HCT116 (cell line): ENCODE data around the gene LRIG1. TPM values are rescaled to one million over a fixed set of nuclear protein-coding genes. Genes with fewer than 3 reads are reported as not detected.

Experiments used
- ATAC-seq: fragments of 200-7000 bp; cut with Tn5 transposase; 2 replicates; pipeline ENCODE4 v1.9.1; 2020; ENCODE audit warnings: mild to moderate bottlenecking, moderate library complexity
- BruUV-seq: library from RNA; stranded (reverse); fragments of 400-500 nt; replicated peaks from 2 replicates; lab custom pipeline; 2021; lab: Mats Ljungman, UMichigan
- CTCF ChIA-PET: fragments of 300-600 bp; sonication (Branson Sonifier 250); formaldehyde crosslinking; loops from one replicate; lab custom pipeline; 2021; ENCODE audit warnings: antibody characterized with exemption; lab: Charles Lee
- POLR2A ChIA-PET: fragments of 300-600, 350-600 bp; sonication (Branson Sonifier 250); formaldehyde crosslinking; loops from one replicate; lab custom pipeline; 2021; ENCODE audit warnings: antibody characterized with exemption; lab: Charles Lee
- RAD21 ChIA-PET, 2 experiments: fragments of 300-600 bp; sonication (Branson Sonifier 250); formaldehyde crosslinking; loops; one replicate each; lab custom pipeline; 2023; ENCODE audit warnings: low total read pairs in 2 of 2; ENCODE audit not compliant: uncharacterized antibody in 2 of 2, unreplicated experiment in 2 of 2, low non-redundant PET in 1 of 2; lab: Charles Lee
- DNase-seq: peaks from one replicate; pipeline ENCODE4 v3.0.0-alpha.2; 2010; ENCODE audit warnings: low read depth, low spot score
- H2AFZ ChIP-seq: fragments of 200-600 bp; shearing (Covaris generic), sonication (generic); 2 replicates; pipeline ENCODE4 v1.6.1; 2017; ENCODE audit warnings: low read depth, mixed run types, mixed read lengths, antibody characterized with exemption, low read length; ENCODE audit not compliant: poor library complexity, severe bottlenecking
- H3K27ac ChIP-seq: 2 replicates; pipeline ENCODE4 v1.5.1; 2012; ENCODE audit warnings: low read depth, low read length
- H3K27me3 ChIP-seq: fragments of 200-600 bp; sonication (generic); 2 replicates; pipeline ENCODE4 v1.6.1; 2016; ENCODE audit warnings: mixed run types, low read length, mixed read lengths; ENCODE audit not compliant: insufficient read depth
- H3K36me3 ChIP-seq, 2 experiments: fragments of 200-500 bp in 1 of 2; fragments of 200-600 bp in 1 of 2; sonication (Bioruptor generic) in 1 of 2; sonication (generic) in 1 of 2; 2 replicates each; pipeline versions ENCODE4 v1.5.1 to v1.6.1; 2014 to 2016; ENCODE audit warnings: low read length in 2 of 2, inconsistent platforms in 1 of 2, mixed read lengths in 1 of 2, mixed run types in 1 of 2; ENCODE audit not compliant: insufficient read depth in 2 of 2, control insufficient read depth in 1 of 2
- H3K4me1 ChIP-seq, 2 experiments: fragments of 200-600 bp in 1 of 2; sonication (generic) in 1 of 2; 2 replicates each; pipeline versions ENCODE4 v1.5.1 to v1.6.1; 2012 to 2017; ENCODE audit warnings: low read length in 2 of 2, inconsistent platforms in 1 of 2, mild to moderate bottlenecking in 1 of 2, mixed read lengths in 1 of 2, mixed run types in 1 of 2, moderate library complexity in 1 of 2; ENCODE audit not compliant: insufficient read depth in 2 of 2, control insufficient read depth in 1 of 2
- H3K4me2 ChIP-seq: fragments of 200-600 bp; sonication (generic); 2 replicates; pipeline ENCODE4 v1.6.1; 2017; ENCODE audit warnings: mixed run types, low read length, mixed read lengths
- H3K4me3 ChIP-seq, 2 experiments: fragments of 200-600 bp in 1 of 2; sonication (generic) in 1 of 2; replicated peaks in 1 of 2; 2 replicates each; pipeline ENCODE4 v1.5.1; 2011 to 2016; ENCODE audit warnings: low read length in 2 of 2, control low read depth in 1 of 2, low read depth in 1 of 2, mild to moderate bottlenecking in 1 of 2, mixed read lengths in 1 of 2, mixed run types in 1 of 2
- H3K79me2 ChIP-seq: fragments of 200-600 bp; sonication (generic); 2 replicates; pipeline ENCODE4 v1.6.1; 2017; ENCODE audit warnings: mild to moderate bottlenecking, mixed run types, low read length, moderate library complexity, mixed read lengths; ENCODE audit not compliant: insufficient read depth
- H3K9ac ChIP-seq: fragments of 200-600 bp; sonication (generic); 2 replicates; pipeline ENCODE4 v1.6.1; 2016; ENCODE audit warnings: low read length, mixed read lengths
- H3K9me2 ChIP-seq: fragments of 200-600 bp; sonication (generic), shearing (Covaris generic); 2 replicates; pipeline ENCODE4 v1.6.1; 2017; ENCODE audit warnings: mixed run types, mild to moderate bottlenecking, moderate library complexity; ENCODE audit not compliant: insufficient read depth
- H3K9me3 ChIP-seq, 2 experiments: fragments of 200-500 bp in 1 of 2; fragments of 200-600 bp in 1 of 2; sonication (Bioruptor generic) in 1 of 2; sonication (generic) in 1 of 2; 2 replicates each; pipeline ENCODE4 v1.6.1; 2014 to 2017; ENCODE audit warnings: low read length in 2 of 2, mixed read lengths in 2 of 2, inconsistent platforms in 1 of 2, low read depth in 1 of 2, mild to moderate bottlenecking in 1 of 2, mixed run types in 1 of 2, moderate library complexity in 1 of 2; ENCODE audit not compliant: control insufficient read depth in 1 of 2, insufficient read depth in 1 of 2
- H4K20me1 ChIP-seq: fragments of 200-600 bp; sonication (generic), shearing (Covaris generic); 2 replicates; pipeline ENCODE4 v1.6.1; 2017; ENCODE audit warnings: mixed run types, mild to moderate bottlenecking, moderate library complexity; ENCODE audit not compliant: insufficient read depth
- ATF3 ChIP-seq: IDR thresholded peaks from 2 replicates; pipeline ENCODE4 v1.6.1; 2012
- CTCF ChIP-seq, 3 experiments: fragments of 200-600 bp in 1 of 3; sonication (generic) in 1 of 3; IDR thresholded peaks in 2 of 3; conservative IDR thresholded peaks in 1 of 3; 2 replicates each; pipeline ENCODE4 v1.5.1; 2012 to 2017; ENCODE audit warnings: low read depth in 2 of 3, low read length in 2 of 3, antibody characterized with exemption in 1 of 3, borderline replicate concordance in 1 of 3, control low read depth in 1 of 3, mild to moderate bottlenecking in 1 of 3, mixed read lengths in 1 of 3, mixed run types in 1 of 3, moderate library complexity in 1 of 3; ENCODE audit not compliant: insufficient read depth in 1 of 3
- EGR1 ChIP-seq: IDR thresholded peaks from 2 replicates; pipeline ENCODE4 v1.6.1; 2012; ENCODE audit warnings: low read depth
- EZH2 ChIP-seq: fragments of 200-600 bp; sonication (generic); IDR thresholded peaks from 2 replicates; pipeline ENCODE4 v1.6.1; 2017; ENCODE audit warnings: antibody characterized with exemption, mixed run types
- FOSL1 ChIP-seq: IDR thresholded peaks from 2 replicates; pipeline ENCODE4 v1.6.1; 2012; ENCODE audit warnings: low read depth
- MAX ChIP-seq: IDR thresholded peaks from 2 replicates; pipeline ENCODE4 v1.6.1; 2012
- POLR2AphosphoS5 ChIP-seq: IDR thresholded peaks from 2 replicates; pipeline ENCODE4 v1.6.1; 2011; ENCODE audit warnings: mild to moderate bottlenecking, low read depth, low read length, moderate library complexity
- REST ChIP-seq: IDR thresholded peaks from 2 replicates; pipeline ENCODE4 v1.6.1; 2012; ENCODE audit warnings: low read depth
- SIN3A ChIP-seq: IDR thresholded peaks from 2 replicates; pipeline ENCODE4 v1.6.1; 2012; ENCODE audit warnings: low read depth
- SRF ChIP-seq: IDR thresholded peaks from 2 replicates; pipeline ENCODE4 v1.6.1; 2012; ENCODE audit warnings: low read depth
- YY1 ChIP-seq: IDR thresholded peaks from 2 replicates; pipeline ENCODE4 v1.6.1; 2011; ENCODE audit warnings: low read length, low read depth, moderate library complexity, mild to moderate bottlenecking; ENCODE audit not compliant: insufficient replicate concordance; ENCODE audit errors: extremely low read depth
- ZBTB33 ChIP-seq: IDR thresholded peaks from 2 replicates; pipeline ENCODE4 v1.6.1; 2011; ENCODE audit warnings: mild to moderate bottlenecking, low read length, moderate library complexity; ENCODE audit not compliant: insufficient replicate concordance; ENCODE audit errors: extremely low read depth
- intact Hi-C: fragments of 100-400 bp; cut with micrococcal nuclease; formaldehyde crosslinking; loops from 2 replicates; pipeline ENCODE4 v1.10.0; 2022
- total RNA-seq: library from RNA; stranded (reverse); gene quantifications from one replicate; pipeline ENCODE4 v1.2.1, GENCODE V29; 2021; ENCODE audit not compliant: unreplicated experiment

The LRIG1 gene
- total RNA-seq, 1 experiment from 2014 or later, result 3.1 TPM

GRCh38 chr3:66434726-66435125 lies 66.1 kb downstream of the LRIG1 start:
- no peak overlapping the region for H3K4me3 ChIP-seq
- H3K27ac ChIP-seq, result no peak overlapping the region
- no peaks in the 10 kb centered on the region for H3K9me2 ChIP-seq
- no peaks in the 10 kb centered on the region for H3K36me3 ChIP-seq
- H3K4me1 ChIP-seq, result no peaks in the 10 kb centered on the region
- no TSS peak for BruUV-seq
- ChIA-PET CTCF (no interaction called here), POLR2A (no interaction called here), RAD21 (no interaction called here)
- DNase-seq, result no peak
- no peaks in the 10 kb centered on the region for H4K20me1 ChIP-seq
- no peak overlapping the region for H2AFZ ChIP-seq
- H3K9me3 ChIP-seq, result no peaks in the 10 kb centered on the region
- H3K9ac ChIP-seq, result no peak overlapping the region
- no peaks in the 10 kb centered on the region for H3K79me2 ChIP-seq
- ATAC-seq, result no peak
- H3K4me2 ChIP-seq, result no peak overlapping the region
- no peak for TF ChIP-seq EZH2
- TF ChIP-seq MAX, result no peak
- peaks cover 2% of the 10 kb centered on the region; the same call in 1 of the 2 replicates for H3K27me3 ChIP-seq
- intact Hi-C loops, result no loop called here

GRCh38 chr3:66433522-66433782 lies 67.4 kb downstream of the LRIG1 start:
- ATAC-seq (no peak), DNase-seq (no peak)
- H4K20me1 ChIP-seq, result no peaks in the 10 kb centered on the region
- intact Hi-C loops, result no loop called here
- no peak overlapping the region for H3K27ac ChIP-seq
- H3K9ac ChIP-seq, result no peak overlapping the region
- no peak overlapping the region for H2AFZ ChIP-seq
- H3K4me1 ChIP-seq, result no peaks in the 10 kb centered on the region
- H3K27me3 ChIP-seq, result peaks cover 2% of the 10 kb centered on the region; the same call in 1 of the 2 replicates
- BruUV-seq, result no TSS peak
- no peak overlapping the region for H3K4me2 ChIP-seq
- no peaks in the 10 kb centered on the region for H3K9me3 ChIP-seq
- no peaks in the 10 kb centered on the region for H3K9me2 ChIP-seq
- ChIA-PET POLR2A (no interaction called here), RAD21 (no interaction called here), CTCF (no interaction called here)
- no peak overlapping the region for H3K4me3 ChIP-seq
- no peaks in the 10 kb centered on the region for H3K79me2 ChIP-seq
- H3K36me3 ChIP-seq, result no peaks in the 10 kb centered on the region
- TF ChIP-seq ZBTB33 (no peak), EGR1 (no peak), CTCF (IDR thresholded peaks at IDR 0.05 in 2 of 3, conservative IDR thresholded peaks at IDR 0.05 in 1 of 3; ENCODE audit: borderline replicate concordance in 1 of 3, insufficient read depth in 1 of 3, low read depth in 2 of 3, low read length in 2 of 3) (no peak), POLR2AphosphoS5 (no peak), YY1 (no peak), FOSL1 (no peak), REST (no peak), SIN3A (no peak), ATF3 (no peak), MAX (no peak), SRF (no peak)
